A549 (cell line): Measurements from ENCODE around the gene PXDN. TPM values are rescaled to one million over a fixed set of nuclear protein-coding genes. Genes with fewer than 3 reads are reported as not detected.
"Not testable (repeated sequence)": the region's sequence is repeated elsewhere in the genome, so short reads cannot be mapped to it uniquely, and the experiment has no call there.

Source experiments
- ATAC-seq, 2 experiments: fragments of 200-7000 bp in 1 of 2; fragments of >200 bp in 1 of 2; cut with Nextera tagmentation in 1 of 2; cut with Tn5 transposase in 1 of 2; 3 replicates each; pipeline versions ENCODE4 v1.8.0 to v1.9.1; 2018 to 2020; ENCODE audit warnings: mild to moderate bottlenecking in 1 of 2, moderate library complexity in 1 of 2
- CTCF ChIA-PET: fragments of 300-600 bp; sonication (Branson Sonifier 250); formaldehyde crosslinking; extraction: SDS; loops from one replicate; lab custom pipeline; 2021; ENCODE audit warnings: antibody characterized with exemption, inconsistent platforms; lab: Yijun Ruan, JAX
- POLR2A ChIA-PET: fragments of 350-600 bp; formaldehyde crosslinking; extraction: SDS; loops from one replicate; lab custom pipeline; 2021; ENCODE audit warnings: antibody characterized with exemption, inconsistent platforms; lab: Yijun Ruan, JAX
- DNase-seq, 2 experiments: peaks; one replicate each; pipeline versions ENCODE4 v3.0.0 to v3.0.0-alpha.2; 2011 to 2016; ENCODE audit warnings: low read depth in 1 of 2, low spot score in 1 of 2
- FAIRE-seq: peaks from 2 replicates; lab custom pipeline; 2011; peaks lifted over from hg19 to GRCh38; lab: Jason Lieb, UNC
- H3K27ac ChIP-seq, 2 experiments: fragments of >200 bp; sonication (Bioruptor Twin); formaldehyde crosslinking; 3 replicates each; pipeline ENCODE4 v1.5.1; 2016 to 2017
- H3K4me1 ChIP-seq: fragments of >200 bp; sonication (Bioruptor Twin); formaldehyde crosslinking; 3 replicates; pipeline ENCODE4 v1.6.1; 2016
- H3K4me2 ChIP-seq: fragments of >200 bp; sonication (Bioruptor Twin); formaldehyde crosslinking; 3 replicates; pipeline ENCODE4 v1.6.1; 2016
- H3K4me3 ChIP-seq: fragments of >200 bp; sonication (Bioruptor Twin); formaldehyde crosslinking; 3 replicates; pipeline ENCODE4 v1.5.1; 2016
- H3K9me3 ChIP-seq: fragments of >200 bp; sonication (Bioruptor Twin); formaldehyde crosslinking; 3 replicates; pipeline ENCODE4 v1.6.1; 2016
- BHLHE40 ChIP-seq: IDR thresholded peaks from 2 replicates; pipeline ENCODE4 v1.6.1; 2012; ENCODE audit warnings: low read depth, low read length, inconsistent platforms
- CHD2 ChIP-seq: fragments of 150-350 bp; IDR thresholded peaks from 2 replicates; pipeline ENCODE4 v1.6.1; 2014; ENCODE audit warnings: low read length; ENCODE audit not compliant: partially characterized antibody
- EP300 ChIP-seq, 2 experiments: fragments of >200 bp; sonication (Bioruptor Twin); formaldehyde crosslinking; IDR thresholded peaks; 2 replicates in 1 of 2; 3 replicates in 1 of 2; pipeline ENCODE4 v1.6.1; 2016 to 2017
- ESRRA ChIP-seq: fragments of 150-350 bp; IDR thresholded peaks from 2 replicates; pipeline ENCODE4 v1.6.1; 2014; ENCODE audit warnings: mild to moderate bottlenecking, low read length, borderline replicate concordance
- KDM5A ChIP-seq: fragments of 200-600 bp; sonication (generic); IDR thresholded peaks from 2 replicates; pipeline ENCODE4 v1.6.1; 2016; ENCODE audit warnings: antibody characterized with exemption, mild to moderate bottlenecking
- NFE2L2 ChIP-seq: fragments of 150-350 bp; conservative IDR thresholded peaks from 2 replicates; pipeline ENCODE4 v1.6.1; 2014; ENCODE audit warnings: low read length
- NPAS2 ChIP-seq: fragments of 250-450 bp; sonication (Bioruptor Pico); IDR thresholded peaks from 2 replicates; pipeline ENCODE4 v1.8.0; 2022; ENCODE audit warnings: mild to moderate bottlenecking, moderate library complexity, borderline replicate concordance
- NR3C1 ChIP-seq: fragments of >200 bp; sonication (Bioruptor Twin); formaldehyde crosslinking; IDR thresholded peaks from 3 replicates; pipeline ENCODE4 v1.6.1; 2017
- POLR2A ChIP-seq: IDR thresholded peaks from 2 replicates; pipeline ENCODE4 v1.6.1; 2012; ENCODE audit warnings: mild to moderate bottlenecking, low read length
- RCOR1 ChIP-seq: fragments of 150-350 bp; IDR thresholded peaks from 2 replicates; pipeline ENCODE4 v1.6.1; 2014; ENCODE audit warnings: antibody characterized with exemption, low read length, low read depth
- RFX5 ChIP-seq: fragments of 450-650 bp; IDR thresholded peaks from 2 replicates; pipeline ENCODE4 v1.7.1; 2014; ENCODE audit warnings: antibody characterized with exemption, mild to moderate bottlenecking, moderate library complexity
- SMC3 ChIP-seq: fragments of >200 bp; sonication (Bioruptor Twin); formaldehyde crosslinking; IDR thresholded peaks from 3 replicates; pipeline ENCODE4 v1.6.1; 2018; ENCODE audit warnings: inconsistent platforms
- ZC3H11A ChIP-seq: fragments of 450-650 bp; IDR thresholded peaks from 2 replicates; pipeline ENCODE4 v1.6.1; 2014; ENCODE audit warnings: antibody characterized with exemption, mild to moderate bottlenecking
- ZNF302 ChIP-seq: fragments of 250-450 bp; sonication (Bioruptor Pico); IDR thresholded peaks from 2 replicates; pipeline ENCODE4 v1.9.0; 2021; ENCODE audit warnings: inconsistent platforms, mild to moderate bottlenecking, moderate library complexity
- WGBS: methylation state at CpG from one replicate; pipeline ENCODE4 v1.1.6; 2017; ENCODE audit errors: missing lambda C conversion rate; 5-methylcytosine and 5-hydroxymethylcytosine counted together
- polyA plus RNA-seq, 4 experiments: library from polyadenylated mRNA; depleted of rRNA in 3 of 4; stranded (reverse); fragments of >200 nt; fragmentation: RNase III in 1 of 4; extraction: RNeasy Plus Mini Kit Qiagen cat#74134 plus additional on column Dnase treatment in 1 of 4; gene quantifications; 2 replicates in 3 of 4; 3 replicates in 1 of 4; pipeline ENCODE4 v1.2.3, GENCODE V29; 2011 to 2017
- TF ChIP-seq, protein P1 (sequence below): fragments of 450-650 bp; IDR thresholded peaks from 2 replicates; pipeline ENCODE4 v1.6.1; 2014; ENCODE audit warnings: antibody characterized with exemption
- TF ChIP-seq, protein P2 (sequence below): fragments of 150-350 bp; IDR thresholded peaks from 2 replicates; pipeline ENCODE4 v1.6.1; 2014; ENCODE audit warnings: low read depth, mild to moderate bottlenecking, low read length
- TF ChIP-seq, protein P3 (sequence below): fragments of >200 bp; sonication (Bioruptor Twin); formaldehyde crosslinking; IDR thresholded peaks from 3 replicates; pipeline ENCODE4 v1.5.1; 2016
- TF ChIP-seq, protein P4 (sequence below): IDR thresholded peaks from 2 replicates; pipeline ENCODE4 v1.6.1; 2012

PXDN gene
- polyA plus RNA-seq, 2 of the 4 experiments (the other 2 are of a cell fraction) = 3.7 to 7.3 TPM

DNA sequence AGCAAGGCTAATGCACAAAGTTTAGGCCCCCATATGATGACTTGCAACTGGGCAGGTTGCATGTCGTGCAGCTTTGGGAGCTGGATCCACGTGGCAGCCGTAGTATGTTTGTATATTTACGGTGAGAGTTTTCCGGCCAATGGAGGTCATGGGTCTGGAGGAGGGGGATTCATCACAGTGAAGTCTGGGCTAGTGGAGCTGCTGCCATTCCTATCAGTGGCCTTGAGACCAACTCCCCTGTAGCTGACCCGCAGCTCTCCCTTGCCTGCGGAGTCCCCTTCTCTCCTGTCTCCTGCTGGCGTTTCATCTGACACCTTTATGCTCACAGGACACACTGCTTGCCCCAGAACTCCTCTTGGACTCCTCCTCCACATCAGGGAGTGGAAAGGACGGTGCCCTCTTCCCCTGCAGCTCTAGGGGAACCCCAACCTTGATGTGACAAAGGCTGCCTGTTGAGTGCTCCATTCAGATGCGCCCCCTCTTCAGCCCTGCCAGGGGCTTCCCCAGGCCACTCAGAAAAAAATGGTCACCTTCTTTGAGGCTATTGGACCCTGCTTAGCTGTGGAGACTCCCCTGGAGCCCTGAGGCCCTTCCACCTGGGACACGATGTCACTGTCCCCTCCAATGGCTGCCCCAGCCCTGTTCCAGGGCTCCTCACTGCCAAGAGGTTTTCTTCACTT lies 121.7 kb downstream of the PXDN start:
- H3K27ac ChIP-seq = no peak overlapping the region
- 49% methylated on average over 11 of the region's 11 CpGs for WGBS

DNA sequence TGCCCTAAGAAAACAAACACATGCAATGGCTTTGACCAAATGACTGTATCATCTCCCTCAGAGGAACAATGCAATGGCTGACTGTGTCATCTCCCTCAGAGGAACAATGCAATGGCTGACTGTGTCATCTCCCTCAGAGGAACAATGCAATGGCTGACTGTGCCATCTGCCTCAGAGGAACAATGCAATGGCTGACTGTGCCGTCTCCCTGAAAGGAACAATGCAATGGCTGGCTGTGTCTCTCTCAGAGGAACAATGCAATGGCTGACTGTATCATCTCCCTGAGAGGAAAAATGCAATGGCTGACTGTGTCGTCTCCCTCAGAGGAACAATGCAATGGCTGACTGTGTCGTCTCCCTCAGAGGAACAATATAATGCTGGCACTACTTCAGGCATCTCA lies 122.3 kb downstream of the PXDN start:
- POLR2A ChIA-PET, ATAC-seq, CTCF ChIA-PET, H3K27ac ChIP-seq, H3K9me3 ChIP-seq, H3K4me2 ChIP-seq, H3K4me1 ChIP-seq, FAIRE-seq, H3K4me3 ChIP-seq, DNase-seq: not testable (repeated sequence)
- 13% methylated on average over 2 of the region's 3 CpGs for WGBS

More for the DNA sequence above, 121.7 kb downstream of the PXDN start:
- DNase-seq = no peak
- Histone ChIP-seq H3K9me3 (no peaks in the 10 kb centered on the region), H3K4me3 (no peak overlapping the region), H3K4me1 (peaks cover 10% of the 10 kb centered on the region; the same call in 1 of the 3 replicates), H3K4me2 (no peak overlapping the region)
- no peak for FAIRE-seq
- CTCF ChIA-PET = no interaction called here
- POLR2A ChIA-PET = no interaction called here
- no peak for TF ChIP-seq RFX5
- no peak for TF ChIP-seq SMC3
- TF ChIP-seq, protein P1, sequence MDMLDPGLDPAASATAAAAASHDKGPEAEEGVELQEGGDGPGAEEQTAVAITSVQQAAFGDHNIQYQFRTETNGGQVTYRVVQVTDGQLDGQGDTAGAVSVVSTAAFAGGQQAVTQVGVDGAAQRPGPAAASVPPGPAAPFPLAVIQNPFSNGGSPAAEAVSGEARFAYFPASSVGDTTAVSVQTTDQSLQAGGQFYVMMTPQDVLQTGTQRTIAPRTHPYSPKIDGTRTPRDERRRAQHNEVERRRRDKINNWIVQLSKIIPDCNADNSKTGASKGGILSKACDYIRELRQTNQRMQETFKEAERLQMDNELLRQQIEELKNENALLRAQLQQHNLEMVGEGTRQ = no peak
- no peak for ATAC-seq

DNA sequence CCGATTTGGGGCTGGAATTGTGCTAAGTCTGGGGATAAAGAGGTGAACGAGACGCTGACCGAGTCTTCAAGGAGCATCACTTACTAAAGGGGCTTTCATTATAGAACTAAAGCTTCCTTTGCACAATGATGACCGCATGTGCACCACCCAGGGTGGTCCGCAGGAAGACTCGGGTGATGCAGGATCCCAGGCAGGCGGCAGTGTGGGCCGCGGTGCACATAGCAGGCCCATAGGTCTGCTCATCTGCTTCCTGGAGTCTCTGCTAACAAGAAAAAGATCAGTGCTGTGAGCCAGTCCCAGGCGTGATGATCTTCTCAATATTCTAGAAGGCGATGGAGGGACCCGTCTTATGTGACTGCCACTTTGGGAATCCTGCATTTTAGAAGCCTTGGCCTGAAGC lies 122.8 kb downstream of the PXDN start:
- no peak for FAIRE-seq

More for the DNA sequence above, 122.8 kb downstream of the PXDN start:
- Histone ChIP-seq H3K4me2 (no peak overlapping the region), H3K9me3 (no peaks in the 10 kb centered on the region), H3K4me1 (peaks cover 10% of the 10 kb centered on the region; the same call in 1 of the 3 replicates), H3K27ac (no peak overlapping the region), H3K4me3 (no peak overlapping the region)
- TF ChIP-seq KDM5A (no peak), CHD2 (no peak), NR3C1 (no peak), ZNF302 (no peak), BHLHE40 (no peak), ESRRA (no peak), EP300 (IDR thresholded peaks at IDR 0.05) (no peak), ZC3H11A (no peak), RCOR1 (no peak), RFX5 (no peak), NFE2L2 (no peak), NPAS2 (CRISPR knock-in tag) (no peak), POLR2A (no peak)
- TF ChIP-seq, protein P2, sequence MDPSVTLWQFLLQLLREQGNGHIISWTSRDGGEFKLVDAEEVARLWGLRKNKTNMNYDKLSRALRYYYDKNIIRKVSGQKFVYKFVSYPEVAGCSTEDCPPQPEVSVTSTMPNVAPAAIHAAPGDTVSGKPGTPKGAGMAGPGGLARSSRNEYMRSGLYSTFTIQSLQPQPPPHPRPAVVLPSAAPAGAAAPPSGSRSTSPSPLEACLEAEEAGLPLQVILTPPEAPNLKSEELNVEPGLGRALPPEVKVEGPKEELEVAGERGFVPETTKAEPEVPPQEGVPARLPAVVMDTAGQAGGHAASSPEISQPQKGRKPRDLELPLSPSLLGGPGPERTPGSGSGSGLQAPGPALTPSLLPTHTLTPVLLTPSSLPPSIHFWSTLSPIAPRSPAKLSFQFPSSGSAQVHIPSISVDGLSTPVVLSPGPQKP = no peak
- TF ChIP-seq, protein P3, sequence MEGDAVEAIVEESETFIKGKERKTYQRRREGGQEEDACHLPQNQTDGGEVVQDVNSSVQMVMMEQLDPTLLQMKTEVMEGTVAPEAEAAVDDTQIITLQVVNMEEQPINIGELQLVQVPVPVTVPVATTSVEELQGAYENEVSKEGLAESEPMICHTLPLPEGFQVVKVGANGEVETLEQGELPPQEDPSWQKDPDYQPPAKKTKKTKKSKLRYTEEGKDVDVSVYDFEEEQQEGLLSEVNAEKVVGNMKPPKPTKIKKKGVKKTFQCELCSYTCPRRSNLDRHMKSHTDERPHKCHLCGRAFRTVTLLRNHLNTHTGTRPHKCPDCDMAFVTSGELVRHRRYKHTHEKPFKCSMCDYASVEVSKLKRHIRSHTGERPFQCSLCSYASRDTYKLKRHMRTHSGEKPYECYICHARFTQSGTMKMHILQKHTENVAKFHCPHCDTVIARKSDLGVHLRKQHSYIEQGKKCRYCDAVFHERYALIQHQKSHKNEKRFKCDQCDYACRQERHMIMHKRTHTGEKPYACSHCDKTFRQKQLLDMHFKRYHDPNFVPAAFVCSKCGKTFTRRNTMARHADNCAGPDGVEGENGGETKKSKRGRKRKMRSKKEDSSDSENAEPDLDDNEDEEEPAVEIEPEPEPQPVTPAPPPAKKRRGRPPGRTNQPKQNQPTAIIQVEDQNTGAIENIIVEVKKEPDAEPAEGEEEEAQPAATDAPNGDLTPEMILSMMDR = no peak
- TF ChIP-seq, protein P4, sequence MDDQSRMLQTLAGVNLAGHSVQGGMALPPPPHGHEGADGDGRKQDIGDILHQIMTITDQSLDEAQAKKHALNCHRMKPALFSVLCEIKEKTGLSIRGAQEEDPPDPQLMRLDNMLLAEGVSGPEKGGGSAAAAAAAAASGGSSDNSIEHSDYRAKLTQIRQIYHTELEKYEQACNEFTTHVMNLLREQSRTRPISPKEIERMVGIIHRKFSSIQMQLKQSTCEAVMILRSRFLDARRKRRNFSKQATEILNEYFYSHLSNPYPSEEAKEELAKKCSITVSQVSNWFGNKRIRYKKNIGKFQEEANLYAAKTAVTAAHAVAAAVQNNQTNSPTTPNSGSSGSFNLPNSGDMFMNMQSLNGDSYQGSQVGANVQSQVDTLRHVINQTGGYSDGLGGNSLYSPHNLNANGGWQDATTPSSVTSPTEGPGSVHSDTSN = no peak
- ATAC-seq (no peak), DNase-seq (no peak)
- ChIA-PET POLR2A (no interaction called here), CTCF (no interaction called here)
- 59% methylated on average over 13 of the region's 13 CpGs for WGBS
